Adipocyte (in vitro differentiated cells): ENCODE measurements around the gene PDXK.
"Not testable (repeated sequence)": the region's sequence is repeated elsewhere in the genome, so short reads cannot be mapped to it uniquely, and the experiment has no call there.

Experiments used
- DNase-seq: peaks from one replicate; pipeline ENCODE4 v3.0.0-alpha.2; 2015; ENCODE audit warnings: low read depth
- H3K27me3 ChIP-seq: replicated peaks from 2 replicates; pipeline ENCODE4 v1.7.0; 2013; ENCODE audit warnings: mild to moderate bottlenecking, low read length, moderate library complexity; ENCODE audit not compliant: control insufficient read depth, insufficient read depth
- H3K36me3 ChIP-seq: 2 replicates; pipeline ENCODE4 v1.7.0; 2013; ENCODE audit warnings: low read length, mild to moderate bottlenecking, moderate library complexity; ENCODE audit not compliant: control insufficient read depth, insufficient read depth, severe bottlenecking
- H3K4me1 ChIP-seq: 2 replicates; pipeline ENCODE4 v1.7.0; 2013; ENCODE audit warnings: mild to moderate bottlenecking, low read length, moderate library complexity; ENCODE audit not compliant: control insufficient read depth, insufficient read depth
- H3K4me3 ChIP-seq: 2 replicates; pipeline ENCODE4 v1.7.0; 2013; ENCODE audit warnings: mild to moderate bottlenecking, low read length, moderate library complexity
- H3K9ac ChIP-seq: 2 replicates; pipeline ENCODE4 v1.7.0; 2013; ENCODE audit warnings: mild to moderate bottlenecking, low read length, moderate library complexity
- H3K9me3 ChIP-seq: 2 replicates; pipeline ENCODE4 v1.7.0; 2013; ENCODE audit warnings: mild to moderate bottlenecking, low read length, moderate library complexity; ENCODE audit not compliant: control insufficient read depth

The PDXK gene

DNA sequence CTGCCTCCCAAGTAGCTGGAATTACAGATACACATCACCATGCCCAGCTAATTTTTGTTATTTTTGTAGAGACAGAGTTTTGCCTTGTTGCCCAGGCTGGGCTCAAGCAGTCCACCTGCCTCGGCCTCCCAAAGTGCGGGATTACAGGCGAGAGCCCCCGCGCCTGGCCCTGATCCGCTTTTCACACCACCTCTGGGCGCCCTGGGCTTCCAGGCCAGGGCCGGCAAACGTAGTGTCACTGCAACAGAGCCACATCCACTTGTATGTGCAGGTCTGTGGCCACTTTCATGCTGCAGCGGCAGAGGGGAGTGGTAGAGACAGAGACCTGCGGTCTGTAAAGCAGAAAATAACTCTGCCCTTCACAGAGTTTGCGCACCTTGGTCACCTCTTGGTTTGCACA lies 30.0 kb upstream of the PDXK start:
- Histone ChIP-seq H3K4me1 (peaks cover 4% of the 10 kb centered on the region), H3K9ac (no peak overlapping the region), H3K36me3 (peaks cover 94% of the 10 kb centered on the region), H3K4me3 (no peak overlapping the region), H3K27me3 (no peaks in the 10 kb centered on the region), H3K9me3 (no peaks in the 10 kb centered on the region)
- DNase-seq: no peak

DNA sequence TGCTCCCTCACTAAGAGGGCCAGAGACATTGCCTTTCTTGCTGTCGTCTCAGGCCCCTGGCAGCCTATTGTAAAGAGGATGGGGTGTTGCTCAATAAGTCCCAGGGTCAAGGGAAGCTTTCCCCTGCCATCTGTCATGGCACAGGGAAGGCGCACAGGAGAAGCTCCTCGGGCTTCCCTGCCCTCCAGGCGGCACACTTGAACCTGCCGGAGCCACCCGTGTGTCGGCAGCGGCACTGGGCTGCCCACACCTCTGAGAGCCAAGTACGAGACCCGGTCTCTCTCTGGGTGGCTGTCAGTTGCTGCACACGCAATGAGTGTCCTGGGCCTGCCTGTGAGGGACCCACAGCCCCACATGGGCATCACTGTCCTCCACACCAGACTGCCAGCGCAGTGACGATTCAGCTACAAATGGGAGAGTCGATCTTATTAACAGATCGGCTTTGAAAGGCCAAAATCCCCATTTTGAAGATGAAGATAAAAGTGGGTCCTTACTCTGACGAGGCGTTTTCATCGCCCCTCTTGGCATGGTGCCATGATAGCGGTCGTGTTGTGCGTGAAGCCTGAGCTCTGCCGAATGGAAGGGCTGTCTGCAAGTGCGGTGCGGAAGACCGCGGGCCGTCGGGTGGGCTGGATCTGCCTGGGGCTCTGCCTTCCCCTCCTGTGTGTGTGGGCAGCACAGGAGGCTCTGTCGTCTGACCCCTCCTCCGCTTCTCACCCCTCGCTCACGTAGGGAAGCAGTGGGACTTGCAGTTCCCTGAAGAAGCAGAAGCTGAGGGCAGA lies 29.2 kb upstream of the PDXK start:
- H3K4me3 ChIP-seq: no peak overlapping the region
- no peaks in the 10 kb centered on the region for H3K9me3 ChIP-seq
- DNase-seq: no peak
- H3K36me3 ChIP-seq: peaks cover 95% of the 10 kb centered on the region
- H3K9ac ChIP-seq: no peak overlapping the region
- H3K4me1 ChIP-seq: peaks cover 4% of the 10 kb centered on the region
- no peaks in the 10 kb centered on the region for H3K27me3 ChIP-seq

DNA sequence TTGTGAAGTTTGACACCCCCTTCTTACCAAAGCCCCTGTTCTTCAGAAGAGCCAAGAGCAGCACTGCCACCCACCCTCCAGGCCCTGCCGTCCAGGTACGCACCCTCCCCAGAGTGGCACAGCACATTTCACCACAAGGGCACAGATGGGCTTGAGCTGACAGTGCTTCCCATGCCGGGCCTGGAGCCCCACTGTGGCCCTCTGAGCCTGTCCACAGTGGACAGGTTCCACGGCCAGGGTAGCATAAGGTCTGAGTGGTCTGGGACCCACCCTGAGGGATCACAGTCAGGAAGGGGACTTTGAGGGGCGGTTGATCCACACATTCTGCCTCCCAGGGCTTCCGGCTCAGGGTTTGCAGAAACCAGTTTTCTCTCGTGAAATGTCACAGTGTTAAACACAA lies 28.6 kb upstream of the PDXK start:
- DNase-seq: no peak
- peaks cover 4% of the 10 kb centered on the region for H3K4me1 ChIP-seq
- no peak overlapping the region for H3K9ac ChIP-seq
- no peaks in the 10 kb centered on the region for H3K27me3 ChIP-seq
- no peak overlapping the region for H3K4me3 ChIP-seq
- peaks cover 95% of the 10 kb centered on the region for H3K36me3 ChIP-seq
- H3K9me3 ChIP-seq: no peaks in the 10 kb centered on the region

DNA sequence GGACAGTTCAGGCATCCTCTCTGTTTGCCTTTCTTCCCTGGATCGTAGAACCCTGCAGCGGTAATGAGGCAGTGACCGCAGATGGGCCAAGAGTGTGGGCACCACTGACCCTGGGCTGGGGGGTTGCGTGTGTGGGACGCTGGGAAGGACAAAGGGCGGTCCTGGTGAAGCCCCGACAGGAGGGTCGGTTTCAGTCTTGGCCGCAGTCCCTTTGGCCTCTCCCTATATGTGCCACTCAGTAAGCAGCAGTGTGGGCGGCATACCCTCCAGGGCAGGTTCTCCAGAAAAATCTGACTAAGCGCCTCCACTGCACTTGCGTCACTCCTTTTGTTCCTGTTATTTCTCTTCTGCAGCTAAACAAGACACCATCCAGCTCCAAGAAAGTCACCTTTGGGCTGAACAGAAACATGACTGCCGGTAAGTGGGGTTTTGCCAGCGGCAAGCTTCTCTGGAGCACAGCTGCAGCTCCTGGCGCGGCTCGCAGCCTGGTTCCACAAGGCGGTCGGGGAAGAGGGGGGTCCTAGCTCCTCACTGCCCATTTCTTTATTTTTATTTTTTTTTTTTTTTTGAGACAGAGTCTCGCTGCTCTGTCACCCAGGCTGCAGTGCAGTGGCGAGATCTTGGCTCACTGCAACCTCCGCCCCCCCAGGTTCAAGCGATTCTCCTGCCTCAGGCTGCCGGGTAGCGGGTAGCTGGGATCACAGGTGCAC lies 27.7 kb upstream of the PDXK start:
- DNase-seq: no peak
- H3K27me3 ChIP-seq: no peaks in the 10 kb centered on the region
- H3K9ac ChIP-seq: no peak overlapping the region
- no peaks in the 10 kb centered on the region for H3K4me1 ChIP-seq
- no peak overlapping the region for H3K4me3 ChIP-seq
- H3K36me3 ChIP-seq: peaks cover 96% of the 10 kb centered on the region
- H3K9me3 ChIP-seq: no peaks in the 10 kb centered on the region

DNA sequence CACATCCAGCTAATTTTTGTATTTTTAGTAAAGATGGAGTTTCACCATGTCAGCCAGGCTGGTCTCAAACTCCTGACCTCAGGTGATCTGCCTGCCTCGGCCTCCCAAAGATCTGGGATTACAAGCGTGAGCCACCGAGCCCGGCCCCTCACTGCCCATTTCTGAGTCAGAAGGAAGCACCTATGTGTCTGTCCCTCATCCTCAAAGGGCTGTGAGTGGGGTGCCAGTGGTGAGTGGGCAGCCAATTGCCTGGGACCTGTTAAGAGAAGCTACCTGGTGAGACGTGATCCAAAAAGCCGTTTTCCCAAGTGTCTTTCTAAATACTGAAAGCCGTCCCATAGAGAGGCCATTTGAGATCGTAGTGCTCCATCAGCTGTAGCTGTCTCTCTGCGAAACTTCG lies 27.1 kb upstream of the PDXK start:
- no peaks in the 10 kb centered on the region for H3K27me3 ChIP-seq
- no peak for DNase-seq
- no peak overlapping the region for H3K9ac ChIP-seq
- H3K36me3 ChIP-seq: peaks cover 98% of the 10 kb centered on the region
- H3K9me3 ChIP-seq: no peaks in the 10 kb centered on the region
- H3K4me3 ChIP-seq: no peak overlapping the region
- no peaks in the 10 kb centered on the region for H3K4me1 ChIP-seq

DNA sequence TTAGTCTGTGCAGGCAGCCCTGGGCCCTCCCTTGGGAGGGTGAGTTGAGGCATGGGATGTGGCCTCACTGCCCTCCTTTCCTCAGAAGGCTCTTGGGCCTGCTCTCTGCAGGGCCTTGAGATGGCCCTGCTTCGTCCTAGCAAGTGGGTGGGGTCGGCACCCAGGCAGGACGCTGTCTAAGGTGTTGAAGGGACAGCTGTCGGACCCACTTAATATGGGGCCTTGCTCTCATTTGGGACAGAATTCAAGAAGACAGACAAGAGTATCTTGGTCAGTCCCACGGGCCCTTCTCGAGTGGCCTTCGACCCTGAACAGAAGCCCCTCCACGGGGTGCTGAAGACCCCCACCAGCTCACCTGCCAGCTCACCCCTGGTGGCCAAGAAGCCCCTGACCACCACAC lies 26.0 kb upstream of the PDXK start:
- H3K4me1 ChIP-seq: peaks cover 3% of the 10 kb centered on the region
- peaks cover under 1% of the 10 kb centered on the region for H3K9me3 ChIP-seq
- no peaks in the 10 kb centered on the region for H3K27me3 ChIP-seq
- no peak overlapping the region for H3K9ac ChIP-seq
- no peak overlapping the region for H3K4me3 ChIP-seq
- H3K36me3 ChIP-seq: peaks cover 89% of the 10 kb centered on the region
- no peak for DNase-seq

DNA sequence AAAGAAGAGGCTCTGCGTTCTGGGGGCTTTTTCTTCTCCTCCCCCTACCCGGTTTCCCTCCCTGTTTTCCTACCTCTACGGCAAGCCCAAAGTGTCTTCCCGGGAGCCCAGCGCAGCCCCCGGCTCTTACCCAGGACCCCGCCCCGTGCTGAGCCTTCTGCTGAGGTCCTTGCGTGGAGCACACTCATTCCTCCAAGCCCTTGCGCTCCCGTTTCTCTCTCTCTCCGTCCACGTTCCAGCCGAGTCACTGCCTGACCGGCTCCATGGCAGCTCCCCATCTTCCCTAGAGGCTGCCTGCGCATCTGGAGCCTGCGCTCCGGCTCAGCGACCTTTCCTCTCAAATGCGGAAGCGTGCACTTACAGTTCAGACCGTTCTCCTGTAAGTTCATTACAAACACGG lies 24.9 kb upstream of the PDXK start:
- peaks cover 79% of the 10 kb centered on the region for H3K36me3 ChIP-seq
- no peak overlapping the region for H3K4me3 ChIP-seq
- peaks cover 3% of the 10 kb centered on the region for H3K4me1 ChIP-seq
- H3K9me3 ChIP-seq: peaks cover 3% of the 10 kb centered on the region
- DNase-seq: no peak
- no peak overlapping the region for H3K9ac ChIP-seq
- no peaks in the 10 kb centered on the region for H3K27me3 ChIP-seq

DNA sequence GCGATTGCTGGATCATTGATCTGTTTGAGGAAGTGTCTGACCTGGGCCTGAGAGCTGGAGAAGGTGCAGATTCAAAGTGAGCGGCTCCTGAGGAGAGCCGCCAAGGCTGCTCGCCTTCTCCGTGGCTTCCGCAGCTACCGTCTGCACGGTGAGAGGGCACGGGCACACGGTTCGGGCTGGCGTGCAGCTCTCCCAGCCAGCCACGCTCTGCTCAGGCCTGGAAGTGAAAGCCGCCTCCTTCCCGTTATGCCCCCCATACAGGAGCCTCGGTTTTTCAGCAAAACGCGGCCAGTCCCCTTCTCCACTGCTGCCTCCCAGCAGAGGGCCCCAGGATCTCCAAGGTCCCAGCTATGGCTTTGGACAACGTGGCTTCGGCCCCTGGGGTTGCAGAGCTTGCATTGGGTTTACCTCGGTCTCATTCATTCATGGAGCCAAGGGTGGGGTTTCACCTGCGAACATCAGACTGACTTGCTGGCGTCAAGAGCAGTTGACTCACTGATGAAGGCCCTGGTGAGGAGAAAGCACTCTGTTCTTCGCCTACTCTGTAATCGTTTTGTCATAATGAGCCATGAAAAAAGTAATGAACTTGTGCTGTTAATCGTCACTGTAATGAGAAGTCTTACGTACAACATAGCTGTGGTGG lies 24.4 kb upstream of the PDXK start:
- Histone ChIP-seq H3K36me3 (peaks cover 73% of the 10 kb centered on the region), H3K27me3 (no peaks in the 10 kb centered on the region), H3K4me1 (peaks cover 3% of the 10 kb centered on the region), H3K9me3 (peaks cover 3% of the 10 kb centered on the region), H3K9ac (no peak overlapping the region), H3K4me3 (no peak overlapping the region)
- DNase-seq: no peak

DNA sequence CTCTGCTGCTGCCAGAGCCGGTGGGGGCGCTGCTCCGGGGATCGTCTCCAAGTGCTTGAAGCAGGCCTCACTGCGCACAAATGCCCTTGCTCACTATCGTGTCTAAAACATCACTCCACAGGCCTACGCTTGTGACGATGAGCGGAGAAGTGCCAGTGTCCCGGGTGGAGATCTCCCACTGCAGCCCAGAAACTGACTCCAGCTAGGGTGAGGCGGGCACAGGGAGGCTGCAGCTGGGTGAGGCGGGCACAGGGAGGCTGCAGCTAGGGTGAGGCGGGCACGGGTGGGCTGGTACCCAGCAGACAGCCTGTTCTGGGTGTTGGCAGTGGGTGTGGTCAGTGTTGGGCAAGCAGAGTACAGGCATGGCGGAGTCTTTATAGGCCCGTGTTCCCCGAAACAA lies 22.7 kb upstream of the PDXK start:
- peaks cover 56% of the 10 kb centered on the region for H3K36me3 ChIP-seq
- peaks cover 3% of the 10 kb centered on the region for H3K4me1 ChIP-seq
- DNase-seq: no peak
- no peaks in the 10 kb centered on the region for H3K27me3 ChIP-seq
- peaks cover 3% of the 10 kb centered on the region for H3K9me3 ChIP-seq
- no peak overlapping the region for H3K9ac ChIP-seq
- no peak overlapping the region for H3K4me3 ChIP-seq

DNA sequence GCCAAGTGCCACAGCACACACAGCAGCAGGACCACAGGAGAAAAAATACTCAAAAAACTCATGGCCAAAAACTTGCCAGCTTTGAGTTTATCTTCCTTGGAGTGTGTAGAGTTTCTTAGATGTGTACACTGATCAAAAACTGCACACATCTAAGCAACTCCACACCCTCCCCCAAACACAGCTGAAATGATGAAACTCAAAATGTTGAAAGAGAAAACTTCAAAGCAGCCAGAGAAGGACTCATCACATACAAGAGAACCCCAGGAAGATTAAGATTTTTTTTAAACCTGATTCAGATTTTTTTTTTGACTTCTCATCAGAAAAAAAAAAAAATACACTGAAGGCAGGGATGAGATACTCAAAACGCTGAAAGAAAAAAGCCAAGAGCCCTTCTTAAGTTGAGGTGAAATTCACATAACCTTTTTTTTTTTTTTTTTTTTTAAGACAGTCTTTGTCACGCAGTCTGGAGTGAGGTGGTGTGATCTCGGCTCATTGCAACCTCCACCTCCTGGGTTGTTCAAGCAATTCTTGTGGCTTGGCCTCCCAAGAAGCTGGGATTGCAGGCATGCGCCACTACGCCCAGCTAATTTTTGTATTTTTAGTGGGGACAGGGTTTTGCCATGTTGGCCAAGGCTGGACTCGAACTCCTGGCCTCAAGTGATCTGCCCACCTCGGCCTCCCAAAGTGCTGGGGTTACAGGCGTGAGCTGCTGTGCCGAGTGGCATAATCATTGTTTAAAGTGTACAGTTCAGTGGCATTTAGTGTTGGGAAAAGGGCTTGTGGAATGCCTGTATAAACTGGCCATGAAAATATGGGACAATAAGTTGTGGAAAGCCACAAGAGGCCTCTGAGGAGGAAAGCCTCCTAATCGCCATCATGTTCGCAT lies 20.9 kb upstream of the PDXK start:
- DNase-seq: peak; percentile 18
- Histone ChIP-seq H3K4me3 (no peak overlapping the region), H3K27me3 (no peaks in the 10 kb centered on the region), H3K9ac (no peak overlapping the region), H3K4me1 (peaks cover 13% of the 10 kb centered on the region), H3K9me3 (peaks cover 3% of the 10 kb centered on the region), H3K36me3 (peaks cover 41% of the 10 kb centered on the region)

DNA sequence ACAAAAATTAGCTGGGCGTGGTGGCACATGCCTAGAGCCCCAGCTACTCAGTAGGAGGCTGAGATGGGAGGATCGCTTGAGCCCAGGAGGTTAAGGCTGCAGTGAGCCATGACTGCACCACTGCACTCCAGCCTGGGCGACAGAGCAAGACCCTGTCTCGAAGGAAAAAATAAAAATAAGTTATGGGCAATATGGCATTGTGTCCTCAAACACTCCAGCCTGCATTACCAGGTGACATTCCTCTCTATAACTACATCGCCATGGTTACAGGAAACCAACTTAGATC lies 19.5 kb upstream of the PDXK start:
- H3K4me3 ChIP-seq, H3K9me3 ChIP-seq, DNase-seq, H3K9ac ChIP-seq, H3K27me3 ChIP-seq: not testable (repeated sequence)
- peaks cover 27% of the 10 kb centered on the region for H3K36me3 ChIP-seq
- H3K4me1 ChIP-seq: peaks cover 24% of the 10 kb centered on the region
